Bronchial epithelial cell (primary cell): ENCODE measurements around the gene MRFAP1. TPM values are rescaled to one million over a fixed set of nuclear protein-coding genes. Genes with fewer than 3 reads are reported as not detected.
A peak's percentile ranks its signal among the peaks of the same experiment; 100 is the strongest.

Source experiments
- DNase-seq: peaks from one replicate; pipeline ENCODE4 v3.0.0-alpha.2; 2010; ENCODE audit warnings: low read depth
- FAIRE-seq: peaks from 2 replicates; lab custom pipeline; 2011; peaks lifted over from hg19 to GRCh38; lab: Jason Lieb, UNC
- H3K27me3 ChIP-seq: 2 replicates; pipeline ENCODE4 v1.5.1; 2011; ENCODE audit warnings: low read length; ENCODE audit not compliant: control insufficient read depth, insufficient read depth
- H3K36me3 ChIP-seq: 2 replicates; pipeline ENCODE4 v1.5.1; 2011; ENCODE audit warnings: low read length; ENCODE audit not compliant: control insufficient read depth, insufficient read depth
- H3K4me3 ChIP-seq: 2 replicates; pipeline ENCODE4 v1.5.1; 2011; ENCODE audit warnings: mild to moderate bottlenecking, low read depth, low read length, control low read depth
- CTCF ChIP-seq: IDR thresholded peaks from 2 replicates; pipeline ENCODE4 v1.5.1; 2011; ENCODE audit warnings: mild to moderate bottlenecking, moderate library complexity, low read length, control low read depth, inconsistent platforms; ENCODE audit not compliant: insufficient read depth, severe bottlenecking
- total RNA-seq: library from RNA; depleted of rRNA; stranded (reverse); fragments of >200 nt; gene quantifications from 2 replicates; pipeline ENCODE4 v1.2.1, GENCODE V29; 2014

MRFAP1 gene
- total RNA-seq, 1 donor from 2014 or later, result 69.5 TPM

- peaks cover 2% of the 10 kb centered on the region for H3K36me3 ChIP-seq
- FAIRE-seq (peak; percentile 7), DNase-seq (no peak)
- no peaks in the 10 kb centered on the region for H3K27me3 ChIP-seq
- TF ChIP-seq CTCF, result peak; percentile 16
- no peak overlapping the region for H3K4me3 ChIP-seq
Measured at GRCh38 chr4:6680372-6681034, 40.0 kb downstream of the MRFAP1 start.

- no peak overlapping the region for H3K4me3 ChIP-seq
- peaks cover under 1% of the 10 kb centered on the region for H3K36me3 ChIP-seq
- H3K27me3 ChIP-seq, result no peaks in the 10 kb centered on the region
- DNase-seq, result no peak
- TF ChIP-seq CTCF, result peak; percentile 43
- FAIRE-seq, result no peak
Measured at GRCh38 chr4:6681191-6681590, 40.7 kb downstream of the MRFAP1 start.

GRCh38 chr4:6682862-6683590 is 42.5 kb downstream of the MRFAP1 start:
- no peaks in the 10 kb centered on the region for H3K36me3 ChIP-seq
- TF ChIP-seq CTCF, result no peak
- H3K27me3 ChIP-seq, result no peaks in the 10 kb centered on the region
- FAIRE-seq (no peak), DNase-seq (no peak)
- H3K4me3 ChIP-seq, result no peak overlapping the region

- no peaks in the 10 kb centered on the region for H3K27me3 ChIP-seq
- no peak for TF ChIP-seq CTCF
- FAIRE-seq, result no peak
- H3K4me3 ChIP-seq, result no peak overlapping the region
- no peaks in the 10 kb centered on the region for H3K36me3 ChIP-seq
- DNase-seq, result no peak
Measured at GRCh38 chr4:6684656-6685055, 44.2 kb downstream of the MRFAP1 start.

GRCh38 chr4:6686104-6686787 is 45.8 kb downstream of the MRFAP1 start:
- FAIRE-seq (no peak), DNase-seq (no peak)
- Histone ChIP-seq H3K4me3 (no peak overlapping the region), H3K27me3 (no peaks in the 10 kb centered on the region), H3K36me3 (no peaks in the 10 kb centered on the region)
- no peak for TF ChIP-seq CTCF
